Sigmoid colon (tissue), 4 donors: Measurements from ENCODE around the gene ROPN1L.

Experiments
- EP300 ChIP-seq, 4 donors: sonication (generic); formaldehyde crosslinking; IDR thresholded peaks; one replicate each; pipeline ENCODE4 v1.6.1; 2017; ENCODE audit warnings: antibody characterized with exemption in 4 of 4
- POLR2A ChIP-seq, 2 donors: fragments of 450-650 bp; IDR thresholded peaks; one replicate each; pipeline ENCODE4 v1.6.1; 2016; ENCODE audit warnings: antibody characterized with exemption in 2 of 2, mild to moderate bottlenecking in 2 of 2, moderate library complexity in 2 of 2
- POLR2AphosphoS5 ChIP-seq, 4 donors: sonication (generic); formaldehyde crosslinking; IDR thresholded peaks; one replicate each; pipeline ENCODE4 v1.6.1; 2017; ENCODE audit warnings: antibody characterized with exemption in 4 of 4
- TF ChIP-seq, protein P1 (sequence below), 4 experiments: fragments of 450-650 bp in 3 of 4; fragments of 200-600 bp in 1 of 4; IDR thresholded peaks; one replicate each; pipeline ENCODE4 v1.5.1; 2016 to 2019; ENCODE audit warnings: antibody characterized with exemption in 4 of 4, mild to moderate bottlenecking in 3 of 4, moderate library complexity in 2 of 4

- no peak for TF ChIP-seq POLR2AphosphoS5 (IDR thresholded peaks at IDR 0.05)
- TF ChIP-seq, protein P1, sequence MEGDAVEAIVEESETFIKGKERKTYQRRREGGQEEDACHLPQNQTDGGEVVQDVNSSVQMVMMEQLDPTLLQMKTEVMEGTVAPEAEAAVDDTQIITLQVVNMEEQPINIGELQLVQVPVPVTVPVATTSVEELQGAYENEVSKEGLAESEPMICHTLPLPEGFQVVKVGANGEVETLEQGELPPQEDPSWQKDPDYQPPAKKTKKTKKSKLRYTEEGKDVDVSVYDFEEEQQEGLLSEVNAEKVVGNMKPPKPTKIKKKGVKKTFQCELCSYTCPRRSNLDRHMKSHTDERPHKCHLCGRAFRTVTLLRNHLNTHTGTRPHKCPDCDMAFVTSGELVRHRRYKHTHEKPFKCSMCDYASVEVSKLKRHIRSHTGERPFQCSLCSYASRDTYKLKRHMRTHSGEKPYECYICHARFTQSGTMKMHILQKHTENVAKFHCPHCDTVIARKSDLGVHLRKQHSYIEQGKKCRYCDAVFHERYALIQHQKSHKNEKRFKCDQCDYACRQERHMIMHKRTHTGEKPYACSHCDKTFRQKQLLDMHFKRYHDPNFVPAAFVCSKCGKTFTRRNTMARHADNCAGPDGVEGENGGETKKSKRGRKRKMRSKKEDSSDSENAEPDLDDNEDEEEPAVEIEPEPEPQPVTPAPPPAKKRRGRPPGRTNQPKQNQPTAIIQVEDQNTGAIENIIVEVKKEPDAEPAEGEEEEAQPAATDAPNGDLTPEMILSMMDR (IDR thresholded peaks at IDR 0.05), result no peak
- TF ChIP-seq EP300 (IDR thresholded peaks at IDR 0.05), result no peak
- TF ChIP-seq POLR2A (IDR thresholded peaks at IDR 0.05), result no peak
Observed at GRCh38 chr5:10442576-10442975, 897 bp downstream of the ROPN1L start.
